Measurements from ENCODE around the gene FAM227B.
"Not testable (repeated sequence)": the region's sequence is repeated elsewhere in the genome, so short reads cannot be mapped to it uniquely, and the experiment has no call there.

Gene FAM227B

DNA sequence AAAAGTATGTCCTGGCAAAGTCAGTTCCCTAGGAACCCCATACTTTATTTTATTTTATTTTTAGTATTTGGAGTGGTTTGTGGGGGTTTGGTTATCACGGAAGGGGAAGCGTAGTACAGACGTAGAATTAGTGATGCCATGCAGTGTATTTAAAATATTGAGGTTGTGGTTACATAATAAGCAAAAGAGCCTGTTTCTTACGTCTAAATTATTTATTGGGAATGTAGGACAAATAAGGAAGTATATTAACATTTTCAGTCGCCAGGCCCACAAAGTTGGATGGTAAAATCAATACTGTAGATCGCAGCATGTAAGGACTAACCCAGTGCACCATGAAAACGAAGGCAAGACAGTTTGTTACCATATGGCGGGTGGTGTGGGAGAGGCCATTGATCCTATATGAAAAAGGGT, 788 bp upstream of the FAM227B start:
- no peak for TF ChIP-seq POLR2A (IDR thresholded peaks at IDR 0.05; ENCODE audit: low read depth, low read length)
- TF ChIP-seq POU2F2 (IDR thresholded peaks at IDR 0.05; ENCODE audit: low read depth, low read length) = no peak
- no peak for TF ChIP-seq POLR2AphosphoS5 (IDR thresholded peaks at IDR 0.05; ENCODE audit: low read depth, low read length)
- no peak for TF ChIP-seq PAX5 (IDR thresholded peaks at IDR 0.05; ENCODE audit: insufficient read depth, low read length, severe bottlenecking)
- TF ChIP-seq SPI1 (IDR thresholded peaks at IDR 0.05; ENCODE audit: low read depth, low read length) = no peak
- TF ChIP-seq TAF1 (IDR thresholded peaks at IDR 0.05; ENCODE audit: low read depth, low read length) = no peak
- no peak for FAIRE-seq
- DNase-seq (ENCODE audit: insufficient read length, low spot score) = no peak

DNA sequence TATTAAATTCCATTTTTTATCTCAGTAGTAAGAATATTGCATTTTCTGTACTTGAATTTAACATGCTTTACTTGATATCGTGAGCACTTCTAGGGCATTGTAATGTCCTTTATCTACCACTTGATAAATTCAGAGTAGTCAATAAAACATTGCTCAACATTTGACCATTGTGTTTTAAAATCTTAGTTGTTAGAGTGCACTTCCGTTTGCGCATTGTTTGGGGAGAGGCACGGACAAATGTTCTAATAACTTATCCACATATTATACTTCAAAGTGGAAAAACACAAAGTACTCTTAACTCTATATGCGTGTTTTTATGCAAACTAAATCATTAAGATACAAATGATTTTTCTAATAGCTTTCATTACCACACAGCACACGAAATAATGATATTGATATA, 419 bp downstream of the FAM227B start:
- DNase-seq (ENCODE audit: insufficient read length, low spot score) = no peak

DNA sequence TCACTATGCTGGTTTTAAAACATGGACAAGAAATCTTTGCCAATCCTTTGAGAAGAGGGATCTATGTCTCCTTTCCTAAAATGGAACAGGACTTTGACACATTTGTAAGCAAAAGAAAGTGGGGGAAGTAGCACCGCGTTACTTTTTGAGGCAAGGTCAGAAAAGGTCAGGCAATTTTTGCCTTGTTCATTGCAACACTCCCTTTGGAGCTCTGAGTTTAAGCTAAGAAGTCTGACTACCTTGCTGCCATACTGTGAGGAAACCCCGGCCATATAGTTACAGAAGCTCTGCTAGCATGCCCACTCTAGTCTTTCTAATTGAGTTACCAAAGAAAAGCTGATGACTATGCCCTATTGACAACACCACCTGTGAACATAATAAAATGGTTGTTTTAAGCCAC, 1.4 kb downstream of the FAM227B start:
- no peak for FAIRE-seq
- TF ChIP-seq POU2F2 (IDR thresholded peaks at IDR 0.05; ENCODE audit: low read depth, low read length) = no peak
- TF ChIP-seq POLR2AphosphoS5 (IDR thresholded peaks at IDR 0.05; ENCODE audit: low read depth, low read length) = no peak
- TF ChIP-seq PAX5 (IDR thresholded peaks at IDR 0.05; ENCODE audit: insufficient read depth, low read length, severe bottlenecking) = no peak
- no peak for TF ChIP-seq TAF1 (IDR thresholded peaks at IDR 0.05; ENCODE audit: low read depth, low read length)
- no peak for TF ChIP-seq SPI1 (IDR thresholded peaks at IDR 0.05; ENCODE audit: low read depth, low read length)
- TF ChIP-seq POLR2A (IDR thresholded peaks at IDR 0.05; ENCODE audit: low read depth, low read length) = no peak
- no peak for DNase-seq (ENCODE audit: insufficient read length, low spot score)

More for the DNA sequence above, 419 bp downstream of the FAM227B start:
- TF ChIP-seq TAF1 (IDR thresholded peaks at IDR 0.05; ENCODE audit: low read depth, low read length) = no peak
- TF ChIP-seq SPI1 (IDR thresholded peaks at IDR 0.05; ENCODE audit: low read depth, low read length) = peak; percentile 38; the same call in 1 of the 2 replicates
- no peak for FAIRE-seq

DNA sequence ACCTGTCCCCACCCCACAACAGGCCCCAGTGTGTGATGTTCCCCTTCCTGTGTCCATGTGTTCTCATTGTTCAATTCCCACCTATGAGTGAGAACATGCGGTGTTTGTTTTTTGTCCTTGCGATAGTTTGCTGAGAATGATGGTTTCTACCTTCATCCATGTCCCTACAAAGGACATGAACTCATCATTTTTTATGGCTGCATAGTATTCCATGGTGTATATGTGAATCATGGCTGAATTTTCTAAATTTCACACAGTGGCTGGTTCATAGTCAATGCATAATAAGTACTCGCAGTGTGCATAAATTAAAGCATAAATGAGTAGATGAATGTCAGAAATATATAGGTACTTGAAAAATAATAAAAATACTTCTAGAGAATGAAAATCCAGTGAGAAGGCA, 8.4 kb downstream of the FAM227B start:
- FAIRE-seq; DNase-seq (ENCODE audit: insufficient read length, low spot score): not testable (repeated sequence)

DNA sequence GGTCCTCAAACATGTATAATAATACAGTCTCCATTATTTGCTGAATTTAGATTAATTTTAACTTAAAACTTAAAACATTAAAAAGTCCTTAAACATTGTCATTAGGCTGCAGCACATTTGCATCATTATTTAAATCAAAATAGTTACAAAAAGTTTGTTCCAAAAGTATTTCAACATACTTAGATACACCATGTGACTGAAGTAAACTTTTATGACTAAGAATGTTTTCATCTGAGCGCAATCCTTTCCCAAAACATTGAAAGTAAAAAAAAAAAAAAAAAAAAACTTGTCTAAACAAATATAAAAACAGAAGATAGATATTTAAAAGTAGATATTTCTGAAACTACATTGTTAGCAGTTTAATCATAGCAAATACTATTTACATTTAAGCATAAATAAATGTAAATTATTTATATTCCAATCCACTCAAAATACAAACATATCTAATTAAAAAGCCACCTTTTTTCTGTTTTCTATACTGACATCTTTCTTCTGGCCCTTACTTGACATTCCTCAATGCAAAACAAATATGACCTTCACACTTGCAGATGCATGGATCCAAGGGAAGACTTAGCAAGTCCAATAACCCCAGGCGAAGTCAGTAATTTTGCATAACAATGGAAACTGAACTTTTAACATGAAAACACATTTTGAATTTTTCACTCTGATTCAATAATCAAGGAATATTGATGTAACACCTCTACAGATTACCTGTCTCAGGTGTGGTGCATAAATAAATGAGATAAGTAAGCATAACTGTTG, 10.3 kb downstream of the FAM227B start:
- TF ChIP-seq POU2F2 (IDR thresholded peaks at IDR 0.05; ENCODE audit: low read depth, low read length) (no peak), POLR2A (IDR thresholded peaks at IDR 0.05; ENCODE audit: low read depth, low read length) (no peak), POLR2AphosphoS5 (IDR thresholded peaks at IDR 0.05; ENCODE audit: low read depth, low read length) (no peak), SPI1 (IDR thresholded peaks at IDR 0.05; ENCODE audit: low read depth, low read length) (no peak), TAF1 (IDR thresholded peaks at IDR 0.05; ENCODE audit: low read depth, low read length) (no peak), PAX5 (IDR thresholded peaks at IDR 0.05; ENCODE audit: insufficient read depth, low read length, severe bottlenecking) (no peak)
- FAIRE-seq (no peak), DNase-seq (ENCODE audit: insufficient read length, low spot score) (no peak)

DNA sequence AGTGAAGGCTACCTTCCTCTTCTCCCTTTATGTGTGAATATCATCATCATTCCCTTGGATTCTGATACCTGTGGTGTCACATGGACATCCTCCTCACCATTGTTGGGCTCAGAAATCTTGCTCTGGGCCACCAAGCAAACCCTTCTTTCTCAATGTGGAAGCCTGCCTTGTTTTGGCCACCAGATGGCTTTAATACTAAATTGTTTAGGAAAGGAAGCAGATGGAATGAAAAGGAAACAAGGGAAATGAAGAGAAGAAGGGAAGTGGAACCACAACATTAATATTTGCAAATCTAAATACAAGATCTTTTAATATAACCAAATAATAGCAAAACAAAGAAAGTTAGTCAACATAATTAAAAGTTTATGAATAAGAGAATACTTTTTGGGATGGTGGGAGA, 14.0 kb downstream of the FAM227B start:
- FAIRE-seq (no peak), DNase-seq (ENCODE audit: insufficient read length, low spot score) (no peak)
- no peak for TF ChIP-seq PAX5 (IDR thresholded peaks at IDR 0.05; ENCODE audit: insufficient read depth, low read length, severe bottlenecking)
- no peak for TF ChIP-seq SPI1 (IDR thresholded peaks at IDR 0.05; ENCODE audit: low read depth, low read length)
- TF ChIP-seq TAF1 (IDR thresholded peaks at IDR 0.05; ENCODE audit: low read depth, low read length) = no peak
- no peak for TF ChIP-seq POLR2A (IDR thresholded peaks at IDR 0.05; ENCODE audit: low read depth, low read length)
- TF ChIP-seq POU2F2 (IDR thresholded peaks at IDR 0.05; ENCODE audit: low read depth, low read length) = no peak
- no peak for TF ChIP-seq POLR2AphosphoS5 (IDR thresholded peaks at IDR 0.05; ENCODE audit: low read depth, low read length)

DNA sequence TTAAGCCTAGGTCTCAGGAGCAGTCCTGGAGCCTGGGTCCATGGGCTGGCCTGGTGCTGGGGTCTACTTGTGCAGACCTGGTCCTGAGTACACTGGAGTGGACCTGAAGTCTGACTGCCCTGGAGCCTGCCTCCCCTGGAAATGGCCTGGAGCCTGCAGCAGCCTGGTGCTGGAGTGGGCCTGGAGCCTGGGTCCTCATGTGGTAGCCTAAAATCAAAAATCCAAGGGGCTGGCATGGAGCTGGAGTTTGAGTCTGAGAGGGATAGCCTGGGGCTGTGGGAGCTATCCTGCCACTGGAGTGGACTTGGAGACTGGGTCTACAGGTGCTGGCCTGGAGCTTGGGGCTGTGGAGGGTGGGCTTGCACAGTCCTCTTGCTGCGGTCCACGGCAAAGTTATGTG, 15.0 kb downstream of the FAM227B start:
- TF ChIP-seq POLR2AphosphoS5 (IDR thresholded peaks at IDR 0.05; ENCODE audit: low read depth, low read length) (no peak), TAF1 (IDR thresholded peaks at IDR 0.05; ENCODE audit: low read depth, low read length) (no peak), PAX5 (IDR thresholded peaks at IDR 0.05; ENCODE audit: insufficient read depth, low read length, severe bottlenecking) (no peak), POLR2A (IDR thresholded peaks at IDR 0.05; ENCODE audit: low read depth, low read length) (no peak), POU2F2 (IDR thresholded peaks at IDR 0.05; ENCODE audit: low read depth, low read length) (no peak), SPI1 (IDR thresholded peaks at IDR 0.05; ENCODE audit: low read depth, low read length) (no peak)
- no peak for FAIRE-seq
- DNase-seq (ENCODE audit: insufficient read length, low spot score) = no peak

DNA sequence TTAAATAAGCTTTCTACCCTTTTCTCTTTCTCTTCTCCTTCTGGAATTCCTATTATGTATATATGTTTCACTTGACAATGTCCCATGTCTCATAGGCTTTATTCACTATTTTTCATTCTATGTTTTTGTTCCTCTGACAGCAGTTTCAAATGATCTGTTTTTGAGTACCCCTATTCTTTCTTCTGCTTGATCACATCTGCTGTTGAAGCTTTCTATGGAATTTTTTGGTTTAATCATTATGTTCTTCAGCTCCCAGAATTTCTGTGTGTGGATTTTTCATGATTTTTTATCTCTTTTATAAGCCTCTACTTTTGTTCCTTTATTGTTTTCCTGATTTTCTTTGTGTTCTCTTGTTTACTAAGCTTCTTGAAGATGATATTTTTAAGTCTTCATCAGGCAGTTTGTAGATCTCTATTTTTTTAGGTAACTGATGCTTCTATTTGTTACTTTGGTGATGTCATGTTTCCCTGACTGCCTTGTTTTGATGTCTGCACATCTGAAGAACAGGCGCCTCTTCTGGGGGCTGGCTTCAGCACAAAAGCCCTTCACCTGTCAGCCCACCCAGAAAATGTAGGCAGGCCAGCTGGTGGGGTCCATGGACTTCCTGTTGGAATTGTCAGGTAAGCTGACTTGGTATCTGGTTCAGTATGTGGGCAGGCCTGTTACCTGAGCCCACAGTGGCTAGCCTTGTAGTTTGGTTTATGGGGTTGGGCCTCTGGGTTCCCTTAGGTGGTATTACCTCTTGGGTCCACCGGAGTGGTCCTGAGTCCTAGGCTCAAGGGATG, 15.8 kb downstream of the FAM227B start:
- FAIRE-seq (no peak), DNase-seq (ENCODE audit: insufficient read length, low spot score) (no peak)
- TF ChIP-seq POLR2A (IDR thresholded peaks at IDR 0.05; ENCODE audit: low read depth, low read length) (no peak), PAX5 (IDR thresholded peaks at IDR 0.05; ENCODE audit: insufficient read depth, low read length, severe bottlenecking) (no peak), POU2F2 (IDR thresholded peaks at IDR 0.05; ENCODE audit: low read depth, low read length) (no peak), POLR2AphosphoS5 (IDR thresholded peaks at IDR 0.05; ENCODE audit: low read depth, low read length) (no peak), TAF1 (IDR thresholded peaks at IDR 0.05; ENCODE audit: low read depth, low read length) (no peak), SPI1 (IDR thresholded peaks at IDR 0.05; ENCODE audit: low read depth, low read length) (no peak)

DNA sequence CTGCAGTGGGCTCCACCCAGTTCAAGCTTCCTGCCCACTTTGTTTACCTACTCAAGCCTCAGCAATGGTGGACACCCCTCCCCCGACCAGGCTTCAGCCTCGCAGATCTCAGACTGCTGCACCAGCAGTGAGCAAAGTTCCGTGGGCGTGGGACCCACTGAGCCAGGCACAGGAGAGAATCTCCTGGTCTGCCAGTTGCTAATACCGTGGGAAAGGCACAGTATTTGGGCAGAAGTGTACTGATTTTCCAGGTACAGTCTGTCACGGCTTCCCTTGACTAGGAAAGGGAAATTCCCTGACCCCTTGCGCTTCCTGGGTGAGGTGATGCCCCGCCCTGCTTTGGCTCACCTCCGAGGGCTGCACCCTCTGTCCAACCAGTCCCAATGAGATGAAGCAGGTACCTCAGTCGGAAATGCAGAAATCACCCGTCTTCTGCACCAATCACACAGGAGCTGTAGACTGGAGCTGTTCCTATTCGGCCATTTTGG, 27.7 kb downstream of the FAM227B start:
- not testable (repeated sequence) for DNase-seq (ENCODE audit: insufficient read length, low spot score)

DNA sequence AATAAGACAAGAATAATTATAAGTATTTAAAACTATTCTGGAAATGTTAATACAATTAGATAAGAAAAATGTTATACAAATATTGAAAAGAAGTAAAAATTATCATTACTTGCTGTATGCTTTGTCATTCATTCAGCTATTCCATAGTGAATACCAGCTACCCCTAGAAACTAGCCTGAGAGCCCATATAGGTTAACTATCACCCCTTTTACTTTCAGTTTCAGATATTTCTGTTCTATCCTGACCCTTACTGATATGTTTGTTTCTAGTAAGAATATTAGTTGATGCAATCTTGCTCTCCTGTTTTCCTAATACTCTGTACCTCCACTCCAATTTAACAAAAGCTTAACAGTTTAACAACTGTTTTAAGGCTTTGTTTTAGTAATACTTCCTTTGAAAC, 31.6 kb downstream of the FAM227B start:
- TF ChIP-seq POLR2A (IDR thresholded peaks at IDR 0.05; ENCODE audit: low read depth, low read length) (no peak), SPI1 (IDR thresholded peaks at IDR 0.05; ENCODE audit: low read depth, low read length) (no peak), TAF1 (IDR thresholded peaks at IDR 0.05; ENCODE audit: low read depth, low read length) (no peak), PAX5 (IDR thresholded peaks at IDR 0.05; ENCODE audit: insufficient read depth, low read length, severe bottlenecking) (no peak), POLR2AphosphoS5 (IDR thresholded peaks at IDR 0.05; ENCODE audit: low read depth, low read length) (no peak), POU2F2 (IDR thresholded peaks at IDR 0.05; ENCODE audit: low read depth, low read length) (no peak)
- FAIRE-seq = no peak
- no peak for DNase-seq (ENCODE audit: insufficient read length, low spot score)

More for the DNA sequence above, 27.7 kb downstream of the FAM227B start:
- FAIRE-seq = not testable (repeated sequence)

Measured in GM12891 (cell line).